Hematopoietic multipotent progenitor cell treated with erythropoietin and hydrocortisone succinate and interleukin-3 and kit ligand, for 4 days (in vitro differentiated cells): ENCODE data around the gene NUP214.

Experiments used
- DNase-seq: peaks from one replicate; pipeline ENCODE4 v3.0.0-alpha.2; 2015

The NUP214 gene

DNA sequence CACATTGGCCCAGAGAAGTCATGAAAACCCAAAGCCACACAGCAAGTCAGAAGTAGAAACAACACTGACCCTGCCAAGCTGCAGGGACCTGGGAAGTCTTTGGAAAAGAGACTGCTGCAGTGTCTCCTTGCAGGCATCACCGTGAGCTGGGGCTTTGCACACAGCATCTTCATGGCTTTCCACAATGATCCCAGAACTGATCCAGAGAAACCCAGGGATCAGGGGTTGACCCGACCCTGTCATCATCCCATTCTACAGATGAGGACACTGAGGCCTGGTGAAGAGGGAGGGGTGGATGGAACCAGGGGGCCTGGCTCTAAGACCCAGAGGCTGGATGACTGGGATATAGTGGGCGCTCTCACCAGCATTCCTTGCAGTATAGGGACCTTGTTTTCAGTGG, 155.3 kb downstream of the NUP214 start:
- DNase-seq, result no peak

- DNase-seq, result no peak
These were observed 156.0 kb downstream of the NUP214 start for GRCh38 chr9:131281119-131281965.

GRCh38 chr9:131282175-131282574, 156.8 kb downstream of the NUP214 start:
- DNase-seq, result no peak

- DNase-seq, result peak; percentile 53
These were observed 157.5 kb downstream of the NUP214 start for GRCh38 chr9:131282688-131283422.
